ENCODE measurements around the gene GDNF. TPM values are rescaled to one million over a fixed set of nuclear protein-coding genes. Genes with fewer than 3 reads are reported as not detected.

The GDNF gene
- polyA plus RNA-seq, 3 donors, result not detected

- H3K9ac ChIP-seq (ENCODE audit: insufficient read depth, low read length, poor library complexity, severe bottlenecking), result no peak overlapping the region
- no peak for DNase-seq
- Mint-ChIP-seq H3K27me3 (ENCODE audit: low read depth in 3 of 3) (peaks cover 1 to 5% (median 4%) of the 10 kb centered on the region in 3 donors), H3K36me3 (no peaks in the 10 kb centered on the region), H3K9me3 (peaks cover 0 to 7% (median 5%) of the 10 kb centered on the region in 7 donors), H3K27ac (no peak overlapping the region), H3K4me3 (no peak overlapping the region), H3K4me1 (no peaks in the 10 kb centered on the region)
- no peaks in the 10 kb centered on the region for H4K20me1 ChIP-seq (ENCODE audit: insufficient read depth, low read length)
- H3K27me3 ChIP-seq (ENCODE audit: control insufficient read depth in 2 of 2, insufficient read depth in 2 of 2, low read length in 2 of 2), result no peaks in the 10 kb centered on the region
- no peaks in the 10 kb centered on the region for H3K4me1 ChIP-seq (ENCODE audit: control insufficient read depth in 1 of 2, insufficient read depth in 2 of 2, low read length in 2 of 2)
- no peaks in the 10 kb centered on the region for H3K79me2 ChIP-seq (ENCODE audit: insufficient read depth, low read length)
- 100% methylated on average over 1 of the region's 14 CpGs for WGBS (ENCODE audit: insufficient coverage)
- no peak overlapping the region for H3K27ac ChIP-seq (ENCODE audit: low read depth in 1 of 2, low read length in 2 of 2)
- no peak overlapping the region for H2AFZ ChIP-seq (ENCODE audit: insufficient read depth, low read depth, low read length, poor library complexity, severe bottlenecking)
- intact Hi-C loops (cut with micrococcal nuclease), result no loop called here
- no peaks in the 10 kb centered on the region for H3K36me3 ChIP-seq (replicated peaks in 1 of 2; ENCODE audit: control insufficient read depth in 1 of 2, insufficient read depth in 2 of 2, low read length in 2 of 2)
- no peak overlapping the region for H3K4me3 ChIP-seq (replicated peaks in 1 of 3; ENCODE audit: low read depth in 2 of 3, low read length in 3 of 3)
- no peak for TF ChIP-seq CTCF (IDR thresholded peaks at IDR 0.05)
- no peak overlapping the region for H3K4me2 ChIP-seq (replicated peaks; ENCODE audit: extremely low read depth, low read length, poor library complexity, severe bottlenecking)
- H3K9me3 ChIP-seq (replicated peaks in 1 of 2; ENCODE audit: control insufficient read depth in 1 of 2, insufficient read depth in 1 of 2, low read length in 2 of 2), result peaks cover 0 to 2% of the 10 kb centered on the region in 2 donors
These were observed 29.5 kb downstream of the GDNF start for GRCh38 chr5:37810311-37810710.

GRCh38 chr5:37808945-37809344 lies 30.9 kb downstream of the GDNF start:
- no peak overlapping the region for H3K27ac ChIP-seq (ENCODE audit: low read depth in 1 of 2, low read length in 2 of 2)
- no peaks in the 10 kb centered on the region for H3K27me3 ChIP-seq (ENCODE audit: control insufficient read depth in 2 of 2, insufficient read depth in 2 of 2, low read length in 2 of 2)
- peaks cover 0 to 8% (median 5%) of the 10 kb centered on the region in 7 donors for H3K9me3 Mint-ChIP-seq
- no peak overlapping the region for H3K27ac Mint-ChIP-seq
- H3K4me2 ChIP-seq (replicated peaks; ENCODE audit: extremely low read depth, low read length, poor library complexity, severe bottlenecking), result no peak overlapping the region
- TF ChIP-seq CTCF (IDR thresholded peaks at IDR 0.05), result no peak
- DNase-seq, result no peak
- no peaks in the 10 kb centered on the region for H3K4me1 Mint-ChIP-seq
- H3K4me1 ChIP-seq (ENCODE audit: control insufficient read depth in 1 of 2, insufficient read depth in 2 of 2, low read length in 2 of 2), result no peaks in the 10 kb centered on the region
- no peaks in the 10 kb centered on the region for H4K20me1 ChIP-seq (ENCODE audit: insufficient read depth, low read length)
- no peak overlapping the region for H2AFZ ChIP-seq (ENCODE audit: insufficient read depth, low read depth, low read length, poor library complexity, severe bottlenecking)
- no peaks in the 10 kb centered on the region for H3K79me2 ChIP-seq (ENCODE audit: insufficient read depth, low read length)
- no peak overlapping the region for H3K4me3 Mint-ChIP-seq
- H3K36me3 ChIP-seq (replicated peaks in 1 of 2; ENCODE audit: control insufficient read depth in 1 of 2, insufficient read depth in 2 of 2, low read length in 2 of 2), result no peaks in the 10 kb centered on the region
- intact Hi-C loops (cut with micrococcal nuclease), result no loop called here
- no peak overlapping the region for H3K4me3 ChIP-seq (replicated peaks in 1 of 3; ENCODE audit: low read depth in 2 of 3, low read length in 3 of 3)
- 90% methylated on average over 3 of the region's 5 CpGs for WGBS (ENCODE audit: insufficient coverage)
- no peaks in the 10 kb centered on the region for H3K36me3 Mint-ChIP-seq
- peaks cover 0 to 2% of the 10 kb centered on the region in 2 donors for H3K9me3 ChIP-seq (replicated peaks in 1 of 2; ENCODE audit: control insufficient read depth in 1 of 2, insufficient read depth in 1 of 2, low read length in 2 of 2)
- peaks cover 1 to 5% (median 4%) of the 10 kb centered on the region in 3 donors for H3K27me3 Mint-ChIP-seq (ENCODE audit: low read depth in 3 of 3)
- H3K9ac ChIP-seq (ENCODE audit: insufficient read depth, low read length, poor library complexity, severe bottlenecking), result no peak overlapping the region
